Neural crest cell (in vitro differentiated cells): ENCODE results near the gene CPAMD8. TPM values are rescaled to one million over a fixed set of nuclear protein-coding genes. Genes with fewer than 3 reads are reported as not detected.
"Not testable (repeated sequence)": the region's sequence is repeated elsewhere in the genome, so short reads cannot be mapped to it uniquely, and the experiment has no call there.

ENCODE experiments used
- DNase-seq: peaks from one replicate; pipeline ENCODE4 v3.0.0; 2021; ENCODE audit warnings: low read depth, mixed read lengths, low spot score
- H3K27ac Mint-ChIP-seq: one replicate; pipeline ENCODE4 v1.8.0; 2021; ENCODE audit warnings: mild to moderate bottlenecking, mixed read lengths; ENCODE audit not compliant: unreplicated experiment
- H3K27me3 Mint-ChIP-seq: 2 replicates; pipeline ENCODE4 v1.8.0; 2021; ENCODE audit warnings: low read depth, mild to moderate bottlenecking, mixed read lengths
- H3K36me3 Mint-ChIP-seq: 2 replicates; pipeline ENCODE4 v1.8.0; 2021; ENCODE audit warnings: low read depth, mild to moderate bottlenecking, mixed read lengths
- H3K4me1 Mint-ChIP-seq: 2 replicates; pipeline ENCODE4 v1.8.0; 2021; ENCODE audit warnings: mixed read lengths
- H3K4me3 Mint-ChIP-seq: one replicate; pipeline ENCODE4 v1.8.0; 2021; ENCODE audit warnings: mild to moderate bottlenecking, mixed read lengths
- H3K9me3 Mint-ChIP-seq: 2 replicates; pipeline ENCODE4 v1.8.0; 2021; ENCODE audit warnings: mixed read lengths
- total RNA-seq: library from RNA; stranded (reverse); gene quantifications from 2 replicates; pipeline ENCODE4 v1.2.1, GENCODE V29; 2021
- TF ChIP-seq, protein P1 (sequence below): fragments of 200-600 bp; sonication (generic); conservative IDR thresholded peaks from 2 replicates; pipeline ENCODE4 v1.5.0; 2021; ENCODE audit warnings: antibody characterized with exemption, mild to moderate bottlenecking

Gene CPAMD8
- total RNA-seq, 1 donor from 2014 or later = 14.5 TPM

DNA sequence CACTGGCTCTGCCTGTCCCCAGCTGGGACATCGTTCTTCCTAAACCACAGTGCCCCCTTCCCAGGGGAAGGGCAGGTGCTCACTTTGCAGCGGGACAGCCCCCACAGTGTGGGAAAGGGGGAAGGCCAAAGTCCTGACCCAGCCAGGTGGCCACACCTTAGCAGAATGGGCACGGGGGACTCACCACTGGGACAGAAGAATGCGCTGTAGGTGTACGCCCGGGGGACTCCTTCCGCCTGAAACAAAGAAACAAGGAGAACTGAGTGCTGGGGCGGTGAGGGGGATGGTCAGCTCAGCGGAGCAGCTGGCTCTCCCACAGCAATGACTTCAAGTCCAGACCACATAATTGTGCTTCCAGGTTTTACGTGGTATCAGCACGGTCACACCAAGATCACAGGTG is 88.4 kb downstream of the CPAMD8 start:
- peaks cover 19% of the 10 kb centered on the region for H3K36me3 Mint-ChIP-seq
- no peaks in the 10 kb centered on the region for H3K27me3 Mint-ChIP-seq
- TF ChIP-seq, protein P1, sequence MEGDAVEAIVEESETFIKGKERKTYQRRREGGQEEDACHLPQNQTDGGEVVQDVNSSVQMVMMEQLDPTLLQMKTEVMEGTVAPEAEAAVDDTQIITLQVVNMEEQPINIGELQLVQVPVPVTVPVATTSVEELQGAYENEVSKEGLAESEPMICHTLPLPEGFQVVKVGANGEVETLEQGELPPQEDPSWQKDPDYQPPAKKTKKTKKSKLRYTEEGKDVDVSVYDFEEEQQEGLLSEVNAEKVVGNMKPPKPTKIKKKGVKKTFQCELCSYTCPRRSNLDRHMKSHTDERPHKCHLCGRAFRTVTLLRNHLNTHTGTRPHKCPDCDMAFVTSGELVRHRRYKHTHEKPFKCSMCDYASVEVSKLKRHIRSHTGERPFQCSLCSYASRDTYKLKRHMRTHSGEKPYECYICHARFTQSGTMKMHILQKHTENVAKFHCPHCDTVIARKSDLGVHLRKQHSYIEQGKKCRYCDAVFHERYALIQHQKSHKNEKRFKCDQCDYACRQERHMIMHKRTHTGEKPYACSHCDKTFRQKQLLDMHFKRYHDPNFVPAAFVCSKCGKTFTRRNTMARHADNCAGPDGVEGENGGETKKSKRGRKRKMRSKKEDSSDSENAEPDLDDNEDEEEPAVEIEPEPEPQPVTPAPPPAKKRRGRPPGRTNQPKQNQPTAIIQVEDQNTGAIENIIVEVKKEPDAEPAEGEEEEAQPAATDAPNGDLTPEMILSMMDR = no peak
- no peak overlapping the region for H3K27ac Mint-ChIP-seq
- no peaks in the 10 kb centered on the region for H3K4me1 Mint-ChIP-seq
- peaks cover 14% of the 10 kb centered on the region for H3K9me3 Mint-ChIP-seq
- H3K4me3 Mint-ChIP-seq = no peak overlapping the region
- no peak for DNase-seq

DNA sequence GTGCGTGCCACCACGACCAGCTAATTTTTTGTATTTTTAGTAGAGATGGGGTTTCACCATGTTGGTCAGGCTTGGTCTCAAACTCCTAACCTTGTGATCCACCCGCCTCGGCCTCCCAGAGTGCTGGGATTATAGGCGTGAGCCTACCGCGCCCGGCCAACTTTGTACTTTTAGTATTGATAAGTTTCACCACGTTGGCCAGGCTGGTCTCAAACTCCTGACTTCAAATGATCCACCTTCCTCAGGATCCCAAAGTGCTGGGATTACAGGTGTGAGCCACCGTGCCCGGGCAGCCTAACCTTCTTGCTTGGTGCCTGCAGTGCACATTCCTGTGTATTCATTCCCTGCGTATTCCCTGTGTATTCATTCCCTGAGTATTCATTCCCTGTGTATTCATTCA is 88.8 kb downstream of the CPAMD8 start:
- H3K4me3 Mint-ChIP-seq, H3K27me3 Mint-ChIP-seq, H3K27ac Mint-ChIP-seq, DNase-seq, H3K4me1 Mint-ChIP-seq: not testable (repeated sequence)
- Mint-ChIP-seq H3K36me3 (peaks cover 20% of the 10 kb centered on the region), H3K9me3 (peaks cover 14% of the 10 kb centered on the region)

DNA sequence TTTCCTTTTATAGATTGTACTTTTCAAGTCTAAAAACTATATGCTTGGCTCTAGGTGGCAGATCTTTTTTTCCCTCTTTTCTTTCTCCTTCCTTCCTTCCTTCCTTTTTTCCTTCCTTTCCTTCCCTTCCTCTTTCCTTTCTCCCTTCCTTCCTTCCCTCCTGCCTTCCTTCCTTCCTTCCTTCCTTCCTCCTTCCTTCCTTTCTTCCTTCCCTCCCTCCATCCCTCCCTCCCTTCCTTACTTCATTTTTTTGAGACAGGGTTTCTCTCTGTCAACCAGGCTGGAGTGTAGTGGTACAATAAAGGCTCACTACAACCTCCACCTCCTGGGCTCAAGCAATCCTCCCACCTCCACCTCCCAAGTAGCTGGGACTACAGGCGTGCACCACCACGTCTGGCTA is 89.7 kb downstream of the CPAMD8 start:
- TF ChIP-seq, protein P1 = no peak
- Mint-ChIP-seq H3K9me3 (peaks cover 14% of the 10 kb centered on the region), H3K27me3 (no peaks in the 10 kb centered on the region), H3K27ac (no peak overlapping the region), H3K4me3 (no peak overlapping the region), H3K4me1 (no peaks in the 10 kb centered on the region), H3K36me3 (peaks cover 20% of the 10 kb centered on the region)
- no peak for DNase-seq

DNA sequence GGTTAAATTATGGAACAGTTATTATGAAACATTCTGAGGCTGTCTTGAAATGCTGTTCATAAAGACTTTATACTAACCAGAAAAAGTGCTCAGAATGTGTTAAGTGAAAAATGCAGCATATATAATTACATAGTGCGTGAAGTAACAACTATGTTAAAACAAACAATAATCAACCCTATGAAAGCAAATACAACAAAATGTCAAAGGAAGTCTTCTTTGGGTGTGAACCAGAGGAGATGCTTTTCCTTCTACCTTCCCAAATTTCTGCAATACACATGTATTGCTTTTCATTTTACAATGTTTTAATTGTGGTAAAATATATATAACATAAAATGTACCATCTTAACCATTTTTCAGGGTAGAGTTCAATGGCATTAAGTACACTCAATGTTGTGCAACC is 92.1 kb downstream of the CPAMD8 start:
- DNase-seq = no peak
- H3K4me1 Mint-ChIP-seq = no peaks in the 10 kb centered on the region
- H3K27me3 Mint-ChIP-seq = no peaks in the 10 kb centered on the region
- TF ChIP-seq, protein P1 = no peak
- H3K27ac Mint-ChIP-seq = no peak overlapping the region
- peaks cover 24% of the 10 kb centered on the region for H3K36me3 Mint-ChIP-seq
- no peak overlapping the region for H3K4me3 Mint-ChIP-seq
- H3K9me3 Mint-ChIP-seq = peaks cover 18% of the 10 kb centered on the region

DNA sequence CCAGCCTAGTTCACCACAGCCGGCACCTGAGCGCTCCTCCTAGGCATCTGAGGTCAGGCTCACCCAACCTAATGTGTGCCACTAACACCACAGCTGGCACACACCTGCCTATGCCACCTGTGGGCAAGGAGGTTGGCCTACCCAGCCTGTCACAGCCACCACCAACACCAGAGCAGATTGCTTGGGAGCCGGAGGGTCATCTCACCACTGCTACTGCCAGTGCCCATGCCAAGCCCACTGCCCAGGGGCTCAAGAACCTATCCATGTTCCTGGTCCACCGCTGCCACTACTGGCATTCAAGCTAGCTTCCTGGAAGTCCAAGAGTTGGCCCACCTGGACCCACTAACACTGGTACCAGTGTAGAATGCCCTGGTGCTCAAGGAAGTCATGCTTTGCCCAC is 95.3 kb downstream of the CPAMD8 start:
- Mint-ChIP-seq H3K27me3 (no peaks in the 10 kb centered on the region), H3K4me1 (no peaks in the 10 kb centered on the region), H3K4me3 (no peak overlapping the region), H3K27ac (no peak overlapping the region), H3K36me3 (peaks cover 46% of the 10 kb centered on the region), H3K9me3 (peaks cover 21% of the 10 kb centered on the region)
- DNase-seq = no peak
- TF ChIP-seq, protein P1 = no peak

DNA sequence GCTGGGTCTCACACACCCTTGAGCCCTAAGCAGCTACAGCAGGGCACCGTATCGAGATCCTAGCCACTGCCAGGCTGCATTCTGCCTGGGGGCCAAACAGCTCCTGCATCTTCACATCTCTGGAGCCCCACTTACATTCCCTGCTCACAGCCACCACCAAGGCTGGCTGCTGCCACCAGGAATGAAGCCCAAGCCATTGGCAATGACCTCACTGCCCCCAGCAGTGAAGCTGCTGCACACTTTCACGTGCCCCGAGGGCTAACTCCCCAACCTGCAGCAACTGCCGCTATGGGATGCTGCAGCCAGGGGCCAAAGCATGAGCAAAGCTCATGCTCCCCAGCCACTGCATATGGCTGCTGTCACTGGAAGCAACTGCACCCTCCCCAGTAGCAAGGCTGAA is 95.9 kb downstream of the CPAMD8 start:
- TF ChIP-seq, protein P1 = no peak
- Mint-ChIP-seq H3K4me1 (no peaks in the 10 kb centered on the region), H3K9me3 (peaks cover 21% of the 10 kb centered on the region), H3K4me3 (no peak overlapping the region), H3K36me3 (peaks cover 44% of the 10 kb centered on the region), H3K27ac (no peak overlapping the region), H3K27me3 (no peaks in the 10 kb centered on the region)
- no peak for DNase-seq
